HL-60 (cell line): ENCODE measurements around the gene ALDOB.

Source experiments
- CTCF ChIP-seq: IDR thresholded peaks from one replicate; pipeline ENCODE4 v1.5.1; 2011; ENCODE audit warnings: low read length, control low read depth, inconsistent platforms; ENCODE audit not compliant: insufficient read depth
- POLR2AphosphoS5 ChIP-seq: IDR thresholded peaks from 2 replicates; pipeline ENCODE4 v1.6.1; 2012; ENCODE audit warnings: low read depth
- REST ChIP-seq: IDR thresholded peaks from 2 replicates; pipeline ENCODE4 v1.6.1; 2012; ENCODE audit warnings: low read depth; ENCODE audit not compliant: insufficient replicate concordance

- TF ChIP-seq CTCF (no peak), REST (no peak), POLR2AphosphoS5 (no peak)
Observed at GRCh38 chr9:101400120-101400519, 35.5 kb downstream of the ALDOB start.
